Measurements from ENCODE around the gene WASF1. TPM values are rescaled to one million over a fixed set of nuclear protein-coding genes. Genes with fewer than 3 reads are reported as not detected.

WASF1 gene
- total RNA-seq, 1 experiment from 2014 or later, result 28.6 TPM

DNA sequence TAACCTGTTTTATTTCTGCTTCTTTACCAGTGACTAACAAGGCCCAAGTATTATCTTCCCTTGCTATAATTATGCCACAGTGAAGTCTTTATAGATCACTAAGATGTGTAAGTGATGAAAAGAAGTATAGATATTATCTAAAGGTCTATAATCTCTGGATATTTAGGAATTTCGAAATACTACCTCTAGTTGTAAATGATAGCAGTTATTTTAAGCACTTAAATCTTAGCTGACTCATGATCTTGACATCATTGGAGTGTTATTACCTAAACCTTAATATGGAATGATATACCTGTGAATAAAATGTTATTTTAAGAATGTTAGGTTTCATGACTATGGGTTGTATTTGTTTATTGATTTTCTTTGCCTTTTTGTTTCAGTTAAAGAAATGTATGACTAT is 32.3 kb upstream of the WASF1 start:
- Mint-ChIP-seq H3K4me1 (no peaks in the 10 kb centered on the region), H3K36me3 (ENCODE audit: insufficient read depth in 1 of 3, low read depth in 3 of 3) (peaks cover 19 to 48% (median 46%) of the 10 kb centered on the region in 3 experiments; a peak in 6 of 7 replicates), H3K9me3 (no peaks in the 10 kb centered on the region), H3K27me3 (ENCODE audit: low read depth) (no peaks in the 10 kb centered on the region), H3K4me3 (no peak overlapping the region), H3K27ac (no peak overlapping the region)
- H3K4me1 ChIP-seq (ENCODE audit: insufficient read depth, low read length), result no peaks in the 10 kb centered on the region
- no peak overlapping the region for H3K23ac ChIP-seq (ENCODE audit: insufficient read length, low read depth, low read length)
- no peak overlapping the region for H3T11ph ChIP-seq (ENCODE audit: low read length)
- no peak overlapping the region for H4K8ac ChIP-seq (replicated peaks; ENCODE audit: insufficient read length, low read depth, low read length)
- TF ChIP-seq, protein P1, sequence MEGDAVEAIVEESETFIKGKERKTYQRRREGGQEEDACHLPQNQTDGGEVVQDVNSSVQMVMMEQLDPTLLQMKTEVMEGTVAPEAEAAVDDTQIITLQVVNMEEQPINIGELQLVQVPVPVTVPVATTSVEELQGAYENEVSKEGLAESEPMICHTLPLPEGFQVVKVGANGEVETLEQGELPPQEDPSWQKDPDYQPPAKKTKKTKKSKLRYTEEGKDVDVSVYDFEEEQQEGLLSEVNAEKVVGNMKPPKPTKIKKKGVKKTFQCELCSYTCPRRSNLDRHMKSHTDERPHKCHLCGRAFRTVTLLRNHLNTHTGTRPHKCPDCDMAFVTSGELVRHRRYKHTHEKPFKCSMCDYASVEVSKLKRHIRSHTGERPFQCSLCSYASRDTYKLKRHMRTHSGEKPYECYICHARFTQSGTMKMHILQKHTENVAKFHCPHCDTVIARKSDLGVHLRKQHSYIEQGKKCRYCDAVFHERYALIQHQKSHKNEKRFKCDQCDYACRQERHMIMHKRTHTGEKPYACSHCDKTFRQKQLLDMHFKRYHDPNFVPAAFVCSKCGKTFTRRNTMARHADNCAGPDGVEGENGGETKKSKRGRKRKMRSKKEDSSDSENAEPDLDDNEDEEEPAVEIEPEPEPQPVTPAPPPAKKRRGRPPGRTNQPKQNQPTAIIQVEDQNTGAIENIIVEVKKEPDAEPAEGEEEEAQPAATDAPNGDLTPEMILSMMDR (conservative IDR thresholded peaks at IDR 0.05), result no peak
- H3K27me3 ChIP-seq (ENCODE audit: insufficient read depth, low read length), result no peaks in the 10 kb centered on the region
- H3K56ac ChIP-seq (ENCODE audit: insufficient read length, low read depth, low read length), result no peak overlapping the region
- H2BK5ac ChIP-seq (ENCODE audit: insufficient read length, low read length), result no peak overlapping the region
- no peaks in the 10 kb centered on the region for H3K23me2 ChIP-seq (ENCODE audit: insufficient read length, low read depth, low read length, poor library complexity, severe bottlenecking)
- H2AK5ac ChIP-seq (ENCODE audit: insufficient read length, low read length), result no peak overlapping the region
- no peak overlapping the region for H3K9ac ChIP-seq (ENCODE audit: extremely low read depth, insufficient read length, low read length)
- H3K4ac ChIP-seq (ENCODE audit: low read depth, low read length), result no peak overlapping the region
- H3K18ac ChIP-seq (ENCODE audit: insufficient read length, low read depth, low read length), result no peak overlapping the region
- H2BK15ac ChIP-seq (ENCODE audit: low read depth, low read length), result no peak overlapping the region
- WGBS (ENCODE audit: extremely low coverage, insufficient read length, low lambda C conversion rate), result no CpG with 5 or more reads among the region's 1 CpG
- H2BK120ac ChIP-seq (ENCODE audit: low read depth, low read length, poor library complexity, severe bottlenecking), result no peak overlapping the region
- no peaks in the 10 kb centered on the region for H3K9me3 ChIP-seq (ENCODE audit: control insufficient read depth, low read depth, low read length)
- no peak overlapping the region for H4K5ac ChIP-seq (ENCODE audit: insufficient read length, low read depth, low read length)
- H2BK20ac ChIP-seq (ENCODE audit: low read depth, low read length, poor library complexity, severe bottlenecking), result no peak overlapping the region
- H4K20me1 ChIP-seq (ENCODE audit: control insufficient read depth, insufficient read depth, insufficient read length), result no peaks in the 10 kb centered on the region
- no peak overlapping the region for H2AFZ ChIP-seq (ENCODE audit: low read length)
- no peak overlapping the region for H3K14ac ChIP-seq (ENCODE audit: insufficient read depth, low read length)
- H3K79me2 ChIP-seq (ENCODE audit: insufficient read depth, low read length), result no peaks in the 10 kb centered on the region
- no peak overlapping the region for H3K27ac ChIP-seq (ENCODE audit: insufficient read length, low read depth, low read length)
- no peak overlapping the region for H4K91ac ChIP-seq (ENCODE audit: insufficient read length, low read depth, low read length)
- H3K79me1 ChIP-seq (ENCODE audit: insufficient read depth, low read depth, low read length, poor library complexity, severe bottlenecking), result no peaks in the 10 kb centered on the region
- no peak for DNase-seq
- H2BK12ac ChIP-seq (ENCODE audit: insufficient read length, low read depth, low read length), result no peak overlapping the region
- H3K4me2 ChIP-seq (ENCODE audit: insufficient read depth, insufficient read length, low read length), result no peak overlapping the region

Data from H9 (cell line).